SU-DHL-6 (cell line): ENCODE data around the gene CD200.

Experiments
- H2AFZ ChIP-seq: fragments of 200-600 bp; sonication (generic); 2 replicates; pipeline ENCODE4 v1.6.1; 2014; ENCODE audit warnings: low read depth, mild to moderate bottlenecking, moderate library complexity, mixed read lengths, antibody characterized with exemption, low read length; ENCODE audit not compliant: severe bottlenecking
- H3F3A ChIP-seq: fragments of 200-600 bp; shearing (Covaris generic); 2 replicates; pipeline ENCODE4 v1.6.0; 2016; ENCODE audit warnings: antibody characterized with exemption, mild to moderate bottlenecking; ENCODE audit not compliant: insufficient read depth
- H3K27ac ChIP-seq: fragments of 200-600 bp; sonication (generic); 2 replicates; pipeline ENCODE4 v1.5.1; 2016; ENCODE audit warnings: low read depth, mild to moderate bottlenecking, low read length, moderate library complexity, mixed read lengths
- H3K27me3 ChIP-seq: fragments of 200-600 bp; sonication (generic), shearing (Covaris generic); 2 replicates; pipeline ENCODE4 v1.6.0; 2014; ENCODE audit warnings: mild to moderate bottlenecking, low read length
- H3K36me3 ChIP-seq: fragments of 200-600 bp; sonication (generic); 2 replicates; pipeline ENCODE4 v1.6.1; 2014; ENCODE audit warnings: mild to moderate bottlenecking, low read length, mixed read lengths
- H3K4me2 ChIP-seq: fragments of 300-600, 200-600 bp; shearing (Covaris generic), sonication (generic); 2 replicates; pipeline ENCODE4 v1.6.0; 2014; ENCODE audit warnings: low read length, low read depth, mild to moderate bottlenecking; ENCODE audit not compliant: poor library complexity, severe bottlenecking
- H3K4me3 ChIP-seq: fragments of 200-600 bp; sonication (generic); 2 replicates; pipeline ENCODE4 v1.5.1; 2014; ENCODE audit warnings: antibody characterized with exemption, low read length, mild to moderate bottlenecking, mixed read lengths; ENCODE audit not compliant: insufficient read depth, poor library complexity, severe bottlenecking
- H3K79me2 ChIP-seq: fragments of 200-600 bp; sonication (generic); 2 replicates; pipeline ENCODE4 v1.6.1; 2014; ENCODE audit warnings: mild to moderate bottlenecking, low read length, moderate library complexity; ENCODE audit not compliant: insufficient read depth
- H3K9ac ChIP-seq: fragments of 200-600 bp; sonication (generic); 2 replicates; pipeline ENCODE4 v1.7.0; 2014; ENCODE audit warnings: mild to moderate bottlenecking, low read length
- H3K9me2 ChIP-seq: fragments of 200-600 bp; sonication (generic); replicated peaks from 2 replicates; pipeline ENCODE4 v1.6.1; 2014; ENCODE audit warnings: low read length; ENCODE audit not compliant: insufficient read depth
- H3K9me3 ChIP-seq: fragments of 200-600 bp; sonication (generic); 2 replicates; pipeline ENCODE4 v1.6.1; 2014; ENCODE audit warnings: low read length, mixed read lengths; ENCODE audit not compliant: insufficient read depth
- H4K20me1 ChIP-seq: fragments of 200-600 bp; sonication (generic); 2 replicates; pipeline ENCODE4 v1.6.1; 2014; ENCODE audit warnings: low read depth, mild to moderate bottlenecking, antibody characterized with exemption, low read length, moderate library complexity, mixed read lengths
- CTCF ChIP-seq: fragments of 200-600 bp; sonication (generic); IDR thresholded peaks from one replicate; pipeline ENCODE4 v1.5.1; 2017; ENCODE audit warnings: antibody characterized with exemption, mild to moderate bottlenecking, low read length, moderate library complexity; ENCODE audit not compliant: insufficient read depth, poor library complexity, severe bottlenecking
- EZH2phosphoT487 ChIP-seq: fragments of 200-600 bp; sonication (generic), shearing (Covaris generic); conservative IDR thresholded peaks from 2 replicates; pipeline ENCODE4 v1.6.1; 2018; ENCODE audit warnings: mild to moderate bottlenecking, antibody characterized with exemption, low read length, moderate library complexity, mixed read lengths

Gene CD200

GRCh38 chr3:112297714-112298113 is 35.2 kb upstream of the CD200 start:
- H3K79me2 ChIP-seq: no peaks in the 10 kb centered on the region
- no peaks in the 10 kb centered on the region for H3K9me3 ChIP-seq
- no peaks in the 10 kb centered on the region for H3K27me3 ChIP-seq
- H3F3A ChIP-seq: peaks cover 22% of the 10 kb centered on the region
- TF ChIP-seq CTCF (no peak), EZH2phosphoT487 (no peak)
- H3K9me2 ChIP-seq: no peaks in the 10 kb centered on the region
- peak overlapping the region; percentile 25 for H3K4me3 ChIP-seq
- peak overlapping the region; percentile 84 for H3K27ac ChIP-seq
- peak overlapping the region; percentile 84 for H2AFZ ChIP-seq
- peak overlapping the region; percentile 74 for H3K4me2 ChIP-seq
- H4K20me1 ChIP-seq: no peaks in the 10 kb centered on the region
- H3K36me3 ChIP-seq: no peaks in the 10 kb centered on the region
- peak overlapping the region; percentile 35 for H3K9ac ChIP-seq

- peaks cover 22% of the 10 kb centered on the region for H3F3A ChIP-seq
- H3K9ac ChIP-seq: no peak overlapping the region
- H3K4me3 ChIP-seq: no peak overlapping the region
- peak overlapping the region; percentile 84; the same call in 1 of the 2 replicates for H3K27ac ChIP-seq
- no peaks in the 10 kb centered on the region for H3K79me2 ChIP-seq
- no peak for TF ChIP-seq EZH2phosphoT487
- no peak for TF ChIP-seq CTCF
- peak overlapping the region; percentile 74 for H3K4me2 ChIP-seq
- no peaks in the 10 kb centered on the region for H3K36me3 ChIP-seq
- peak overlapping the region; percentile 1 for H2AFZ ChIP-seq
- no peaks in the 10 kb centered on the region for H3K27me3 ChIP-seq
- H4K20me1 ChIP-seq: no peaks in the 10 kb centered on the region
- H3K9me2 ChIP-seq: no peaks in the 10 kb centered on the region
- no peaks in the 10 kb centered on the region for H3K9me3 ChIP-seq
Measured at GRCh38 chr3:112298781-112299180, 34.2 kb upstream of the CD200 start.

- Histone ChIP-seq H3K27me3 (no peaks in the 10 kb centered on the region), H3K4me3 (no peak overlapping the region), H3K4me2 (no peak overlapping the region), H3K9me2 (no peaks in the 10 kb centered on the region), H4K20me1 (no peaks in the 10 kb centered on the region), H3K79me2 (no peaks in the 10 kb centered on the region), H2AFZ (no peak overlapping the region), H3K9ac (no peak overlapping the region), H3F3A (peaks cover 16% of the 10 kb centered on the region; the same call in 1 of the 2 replicates), H3K9me3 (no peaks in the 10 kb centered on the region), H3K36me3 (no peaks in the 10 kb centered on the region), H3K27ac (no peak overlapping the region)
- TF ChIP-seq EZH2phosphoT487 (no peak), CTCF (no peak)
Measured at GRCh38 chr3:112302150-112302830, 30.7 kb upstream of the CD200 start.
